Keratinocyte (primary cell): ENCODE results near the gene CTTNBP2.

Experiments
- CTCF ChIP-seq, 3 experiments: IDR thresholded peaks in 1 of 3; conservative IDR thresholded peaks in 1 of 3; optimal IDR thresholded peaks in 1 of 3; 2 replicates in 2 of 3; 3 replicates in 1 of 3; pipeline versions ENCODE3 to v1.5.1; 2011; ENCODE audit warnings: low read length in 3 of 3, mild to moderate bottlenecking in 3 of 3, moderate library complexity in 2 of 3, control low read depth in 1 of 3, inconsistent platforms in 1 of 3; ENCODE audit not compliant: insufficient read depth in 2 of 3; ENCODE audit errors: extremely low read depth in 1 of 3
- EZH2 ChIP-seq: IDR thresholded peaks from one replicate; pipeline ENCODE4 v1.6.1; 2012; ENCODE audit warnings: inconsistent platforms, mild to moderate bottlenecking, low read length, moderate library complexity

GRCh38 chr7:117844678-117845077, 28.6 kb downstream of the CTTNBP2 start:
- TF ChIP-seq CTCF (optimal IDR thresholded peaks at IDR 0.05 in 1 of 3, IDR thresholded peaks at IDR 0.05 in 1 of 3, conservative IDR thresholded peaks at IDR 0.05 in 1 of 3; ENCODE audit: extremely low read depth in 1 of 3, insufficient read depth in 2 of 3, low read length in 3 of 3) (no peak), EZH2 (no peak)
